NCI-H2107 treated with DMSO at 0.1 percent for 48 hours (cell line): ENCODE data around the gene ASH1L.
"Not testable (repeated sequence)": the region's sequence is repeated elsewhere in the genome, so short reads cannot be mapped to it uniquely, and the experiment has no call there.

ENCODE experiments used
- DNase-seq: peaks from one replicate; lab custom pipeline; 2025; ENCODE audit not compliant: unreplicated experiment; lab: John Stamatoyannopoulos, UW

ASH1L gene

GRCh38 chr1:155308493-155309422 is 253.8 kb downstream of the ASH1L start, which contains the start of gene FDPS:
TSS of gene FDPS (plus strand) at chr1:155308866. CDS start at chr1:155309790, 924 bp downstream.
- peak; percentile 99 for DNase-seq

- DNase-seq: no peak
These were observed 255.3 kb downstream of the ASH1L start for GRCh38 chr1:155307247-155307740.

- no peak for DNase-seq
These were observed 256.7 kb downstream of the ASH1L start for GRCh38 chr1:155305881-155306391.

GRCh38 chr1:155304558-155305063 is 258.0 kb downstream of the ASH1L start:
- no peak for DNase-seq

- no peak for DNase-seq
These were observed 261.2 kb downstream of the ASH1L start, which contains the start of gene PKLR for GRCh38 chr1:155301342-155301841. TSS of gene PKLR (minus strand) at chr1:155301438. CDS start at chr1:155301395, 43 bp downstream.

- no peak for DNase-seq
These were observed 261.9 kb downstream of the ASH1L start for GRCh38 chr1:155300553-155301329.

- no peak for DNase-seq
These were observed 262.6 kb downstream of the ASH1L start for GRCh38 chr1:155300024-155300423.

GRCh38 chr1:155297384-155297783 is 265.2 kb downstream of the ASH1L start:
- DNase-seq: no peak

- DNase-seq: no peak
These were observed 265.9 kb downstream of the ASH1L start for GRCh38 chr1:155296661-155297060.

GRCh38 chr1:155295942-155296267 is 266.7 kb downstream of the ASH1L start:
- no peak for DNase-seq

GRCh38 chr1:155295183-155295941 is 267.2 kb downstream of the ASH1L start:
- no peak for DNase-seq

- no peak for DNase-seq
These were observed 268.0 kb downstream of the ASH1L start for GRCh38 chr1:155294520-155295182.

- DNase-seq: no peak
These were observed 269.4 kb downstream of the ASH1L start for GRCh38 chr1:155293086-155293749.

GRCh38 chr1:155291006-155291405 is 271.6 kb downstream of the ASH1L start:
- DNase-seq: not testable (repeated sequence)

- DNase-seq: no peak
These were observed 274.5 kb downstream of the ASH1L start for GRCh38 chr1:155287987-155288543.

- no peak for DNase-seq
These were observed 276.1 kb downstream of the ASH1L start for GRCh38 chr1:155286544-155286943.

- DNase-seq: no peak
These were observed 277.0 kb downstream of the ASH1L start for GRCh38 chr1:155285631-155286044.
